GM12874 (cell line): Measurements from ENCODE around the gene LGR6.

Experiments
- CTCF ChIP-seq: IDR thresholded peaks from 2 replicates; pipeline ENCODE4 v1.5.1; 2011; ENCODE audit warnings: low read depth, mild to moderate bottlenecking, control low read depth, low read length, moderate library complexity; ENCODE audit not compliant: insufficient read depth

LGR6 gene

GRCh38 chr1:202317941-202318925 lies 124.6 kb downstream of the LGR6 start:
- TF ChIP-seq CTCF = no peak

DNA sequence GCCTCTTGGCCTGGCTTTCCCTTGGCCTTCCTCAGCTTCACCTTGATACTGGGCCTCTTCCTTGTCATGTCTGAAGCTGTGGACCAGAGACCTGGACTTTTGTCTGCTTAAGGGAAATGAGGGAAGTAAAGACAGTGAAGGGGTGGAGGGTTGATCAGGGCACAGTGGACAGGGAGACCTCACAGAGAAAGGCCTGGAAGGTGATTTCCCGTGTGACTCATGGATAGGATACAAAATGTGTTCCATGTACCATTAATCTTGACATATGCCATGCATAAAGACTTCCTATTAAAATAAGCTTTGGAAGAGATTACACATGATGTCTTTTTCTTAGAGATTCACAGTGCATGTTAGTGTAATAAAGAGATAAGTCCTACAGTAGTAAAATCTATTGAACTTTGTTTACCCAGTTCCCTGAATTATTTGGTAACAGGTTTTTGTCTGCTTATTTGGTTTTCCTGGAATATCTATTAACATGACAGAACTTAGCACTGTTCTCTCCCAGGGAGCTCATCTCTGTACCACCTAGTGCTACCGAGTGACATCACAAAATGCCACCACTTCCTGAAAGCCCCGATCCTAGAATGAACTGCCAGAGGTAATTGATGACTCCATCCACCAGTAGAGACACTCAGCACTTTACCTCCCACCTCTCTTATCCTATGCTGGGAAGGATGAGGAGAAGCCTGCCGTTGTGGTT lies 125.9 kb downstream of the LGR6 start:
- TF ChIP-seq CTCF = no peak

- TF ChIP-seq CTCF = no peak
Measured at GRCh38 chr1:202320081-202320405, 126.4 kb downstream of the LGR6 start.

DNA sequence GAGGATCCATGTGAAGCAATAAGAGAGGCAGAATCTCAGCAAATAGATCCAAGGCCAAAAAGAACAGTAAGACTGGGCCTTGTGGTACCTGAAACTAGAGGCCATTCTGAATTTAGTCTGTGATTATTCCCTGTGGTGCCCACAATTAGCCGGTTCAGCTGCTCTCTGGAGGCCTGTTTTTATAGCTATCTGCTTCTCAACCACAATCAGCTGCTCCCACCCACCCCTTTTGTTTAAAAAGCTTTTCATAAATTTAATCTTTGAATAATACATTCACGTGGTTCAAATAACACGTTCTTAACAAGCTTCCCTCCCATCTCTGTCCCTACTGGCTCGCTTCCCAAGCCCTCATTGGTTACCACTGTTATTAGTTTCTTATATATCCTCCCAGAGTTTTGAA lies 130.1 kb downstream of the LGR6 start:
- TF ChIP-seq CTCF = no peak

- no peak for TF ChIP-seq CTCF
Measured at GRCh38 chr1:202324646-202325045, 131.0 kb downstream of the LGR6 start.

DNA sequence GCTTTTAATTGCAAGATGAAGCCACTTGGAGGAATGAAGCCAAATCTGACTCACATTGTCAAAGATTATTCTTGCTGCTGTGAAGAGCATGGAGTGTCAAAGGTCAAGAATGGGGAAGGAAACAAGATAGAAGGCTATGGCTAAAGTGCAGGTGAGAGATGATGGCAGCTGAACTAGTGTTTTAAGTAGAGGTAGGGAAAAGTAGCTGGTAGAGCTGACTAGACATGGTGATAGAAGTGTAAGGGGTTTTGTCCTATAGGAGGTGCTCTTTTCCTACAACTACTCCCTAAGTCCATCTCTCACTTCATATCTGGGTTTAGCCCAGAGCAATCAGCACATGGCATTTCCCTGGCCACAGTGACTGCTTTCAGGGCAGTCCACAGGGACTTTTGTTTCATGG lies 136.3 kb downstream of the LGR6 start:
- no peak for TF ChIP-seq CTCF

GRCh38 chr1:202333861-202334260 lies 140.3 kb downstream of the LGR6 start:
- no peak for TF ChIP-seq CTCF
